Measurements from ENCODE around the gene ASIC3. TPM values are rescaled to one million over a fixed set of nuclear protein-coding genes. Genes with fewer than 3 reads are reported as not detected.
A peak's percentile ranks its signal among the peaks of the same experiment; 100 is the strongest.

Gene ASIC3
- total RNA-seq, 1 donor = 0.18 TPM

DNA sequence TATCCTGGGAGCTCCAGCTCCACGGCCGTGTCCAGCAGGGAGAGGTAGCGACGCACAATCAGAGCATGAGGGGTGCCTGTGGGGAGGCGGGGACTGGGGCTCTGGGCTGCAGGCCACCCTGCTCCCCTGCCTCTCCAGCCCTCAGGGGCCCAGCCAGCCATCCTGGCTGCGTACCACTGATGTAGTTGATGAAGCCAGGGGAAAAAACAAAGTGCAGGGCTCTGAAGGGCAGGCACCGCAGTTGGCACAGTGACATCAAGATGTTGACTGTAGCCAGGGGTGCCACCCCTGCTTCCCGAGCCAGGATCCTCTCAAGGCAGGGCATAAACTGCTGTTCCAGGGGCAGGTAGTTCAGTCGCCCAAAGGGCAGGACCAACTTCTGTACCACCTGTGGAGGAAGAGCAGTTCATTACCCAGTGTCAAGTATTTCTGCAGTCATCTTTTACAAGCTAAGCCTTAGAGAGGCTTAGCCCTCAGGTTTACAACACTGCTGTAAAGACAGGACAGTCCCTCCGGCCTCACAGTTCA is 29.4 kb downstream of the ASIC3 start:
- TF ChIP-seq, protein P1, sequence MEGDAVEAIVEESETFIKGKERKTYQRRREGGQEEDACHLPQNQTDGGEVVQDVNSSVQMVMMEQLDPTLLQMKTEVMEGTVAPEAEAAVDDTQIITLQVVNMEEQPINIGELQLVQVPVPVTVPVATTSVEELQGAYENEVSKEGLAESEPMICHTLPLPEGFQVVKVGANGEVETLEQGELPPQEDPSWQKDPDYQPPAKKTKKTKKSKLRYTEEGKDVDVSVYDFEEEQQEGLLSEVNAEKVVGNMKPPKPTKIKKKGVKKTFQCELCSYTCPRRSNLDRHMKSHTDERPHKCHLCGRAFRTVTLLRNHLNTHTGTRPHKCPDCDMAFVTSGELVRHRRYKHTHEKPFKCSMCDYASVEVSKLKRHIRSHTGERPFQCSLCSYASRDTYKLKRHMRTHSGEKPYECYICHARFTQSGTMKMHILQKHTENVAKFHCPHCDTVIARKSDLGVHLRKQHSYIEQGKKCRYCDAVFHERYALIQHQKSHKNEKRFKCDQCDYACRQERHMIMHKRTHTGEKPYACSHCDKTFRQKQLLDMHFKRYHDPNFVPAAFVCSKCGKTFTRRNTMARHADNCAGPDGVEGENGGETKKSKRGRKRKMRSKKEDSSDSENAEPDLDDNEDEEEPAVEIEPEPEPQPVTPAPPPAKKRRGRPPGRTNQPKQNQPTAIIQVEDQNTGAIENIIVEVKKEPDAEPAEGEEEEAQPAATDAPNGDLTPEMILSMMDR (IDR thresholded peaks at IDR 0.05; ENCODE audit: insufficient read depth, low read length) = no peak
- DNase-seq (ENCODE audit: low read depth) = no peak

DNA sequence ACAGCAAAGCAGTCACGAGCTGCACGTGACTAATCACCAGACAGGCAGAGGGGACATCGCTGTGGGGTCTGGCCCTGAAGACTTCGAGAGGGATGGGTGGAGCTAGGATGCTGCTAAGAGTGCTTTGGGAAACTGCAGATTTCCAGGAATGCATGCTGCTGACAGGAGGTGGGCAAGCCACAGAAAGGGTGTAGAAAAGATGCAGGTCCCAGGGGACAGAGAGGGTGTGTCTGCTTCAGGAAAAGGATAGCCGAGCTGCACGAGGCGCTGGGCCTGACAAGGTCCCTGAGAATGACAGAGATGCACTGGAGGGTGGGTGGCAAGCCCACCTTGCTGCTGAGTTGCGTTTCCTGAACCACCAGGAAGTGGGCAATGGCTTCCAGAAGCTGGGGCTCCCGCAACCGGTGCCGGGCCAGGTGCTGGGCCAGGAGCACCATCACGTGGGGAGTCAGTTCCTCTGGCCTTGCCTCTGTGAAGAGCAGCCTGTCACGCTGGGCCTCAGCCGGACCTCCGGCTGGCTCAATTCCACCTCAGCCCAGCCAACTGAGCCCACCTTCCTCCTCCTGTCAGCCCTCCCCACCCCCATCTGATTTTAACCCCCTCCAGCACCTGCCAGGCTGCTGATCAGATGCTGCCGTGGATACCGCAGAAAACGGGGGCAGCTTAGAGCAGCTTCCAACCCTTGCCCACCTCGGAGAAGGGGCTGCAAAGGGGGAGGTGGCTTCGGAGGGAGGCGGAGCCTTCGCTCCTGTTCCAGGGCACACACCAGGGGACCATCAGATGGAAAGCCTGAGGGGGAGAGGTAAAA is 30.1 kb downstream of the ASIC3 start:
- H3K4me3 ChIP-seq (ENCODE audit: low read depth, low read length) = peak overlapping the region; percentile 9
- TF ChIP-seq, protein P1 (IDR thresholded peaks at IDR 0.05; ENCODE audit: insufficient read depth, low read length) = no peak
- peak; percentile 66 for DNase-seq (ENCODE audit: low read depth)

More for the DNA sequence above, 29.4 kb downstream of the ASIC3 start:
- no peak overlapping the region for H3K4me3 ChIP-seq (ENCODE audit: low read depth, low read length)

DNA sequence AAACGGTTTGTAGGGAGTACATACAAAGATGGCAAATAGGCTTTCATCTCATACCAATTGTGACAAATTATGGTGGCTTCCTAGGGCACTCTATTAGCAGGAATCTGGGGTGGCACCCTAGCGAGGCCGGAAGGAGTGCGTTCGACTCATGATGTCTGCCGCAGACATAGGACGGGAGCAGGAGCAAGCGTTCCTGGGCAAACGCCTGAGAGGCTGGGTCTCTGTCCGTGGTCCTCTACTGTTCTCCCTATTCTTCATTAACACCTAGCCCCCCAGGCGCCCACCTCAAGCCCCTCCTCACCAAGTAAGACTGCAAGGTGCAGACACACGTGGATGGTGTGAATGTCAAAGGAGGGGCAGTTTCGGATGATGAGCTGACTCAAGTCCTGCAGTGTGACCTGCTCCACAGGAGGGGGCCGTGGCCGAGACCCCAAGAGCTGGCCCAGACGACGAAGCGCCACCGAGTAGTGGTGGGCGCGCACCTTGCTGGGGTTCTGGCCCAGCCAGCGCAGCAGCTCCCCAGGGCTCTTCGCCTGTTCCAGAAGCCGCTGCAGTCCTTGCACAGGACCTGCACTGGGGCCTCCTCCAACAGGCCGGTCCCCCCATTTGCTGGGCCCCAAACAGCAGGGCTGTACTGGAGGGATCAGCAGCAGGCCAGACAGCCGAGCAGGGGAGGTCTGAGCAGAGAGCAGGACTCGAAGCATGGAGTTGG is 31.0 kb downstream of the ASIC3 start:
- peak overlapping the region; percentile 84 for H3K4me3 ChIP-seq (ENCODE audit: low read depth, low read length)
- DNase-seq (ENCODE audit: low read depth) = no peak
- TF ChIP-seq, protein P1 (IDR thresholded peaks at IDR 0.05; ENCODE audit: insufficient read depth, low read length) = no peak

DNA sequence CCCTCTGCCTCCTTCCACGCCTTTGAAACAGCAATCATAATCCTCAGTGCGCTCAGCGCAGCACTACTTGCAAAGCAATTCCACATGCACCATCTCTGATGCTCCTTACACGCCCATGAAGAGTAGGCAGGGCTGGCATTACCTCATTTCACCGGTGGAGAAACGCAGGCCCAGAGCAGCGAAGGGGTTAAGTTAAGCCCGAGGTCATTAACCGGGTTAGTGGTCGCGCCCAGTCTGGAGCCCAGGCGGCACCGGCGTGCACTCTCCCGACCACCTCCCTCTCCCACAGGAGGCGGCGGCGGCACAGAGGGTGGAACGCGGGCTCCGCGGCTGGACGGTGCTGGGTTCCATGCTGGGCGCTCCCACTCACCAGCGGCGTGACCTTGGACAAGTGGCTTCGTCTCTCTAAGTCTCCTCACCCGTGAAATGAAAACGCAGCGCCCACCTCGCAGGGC is 31.8 kb downstream of the ASIC3 start:
- no peak for DNase-seq (ENCODE audit: low read depth)
- peak overlapping the region; percentile 84 for H3K4me3 ChIP-seq (ENCODE audit: low read depth, low read length)
- TF ChIP-seq, protein P1 (IDR thresholded peaks at IDR 0.05; ENCODE audit: insufficient read depth, low read length) = no peak

DNA sequence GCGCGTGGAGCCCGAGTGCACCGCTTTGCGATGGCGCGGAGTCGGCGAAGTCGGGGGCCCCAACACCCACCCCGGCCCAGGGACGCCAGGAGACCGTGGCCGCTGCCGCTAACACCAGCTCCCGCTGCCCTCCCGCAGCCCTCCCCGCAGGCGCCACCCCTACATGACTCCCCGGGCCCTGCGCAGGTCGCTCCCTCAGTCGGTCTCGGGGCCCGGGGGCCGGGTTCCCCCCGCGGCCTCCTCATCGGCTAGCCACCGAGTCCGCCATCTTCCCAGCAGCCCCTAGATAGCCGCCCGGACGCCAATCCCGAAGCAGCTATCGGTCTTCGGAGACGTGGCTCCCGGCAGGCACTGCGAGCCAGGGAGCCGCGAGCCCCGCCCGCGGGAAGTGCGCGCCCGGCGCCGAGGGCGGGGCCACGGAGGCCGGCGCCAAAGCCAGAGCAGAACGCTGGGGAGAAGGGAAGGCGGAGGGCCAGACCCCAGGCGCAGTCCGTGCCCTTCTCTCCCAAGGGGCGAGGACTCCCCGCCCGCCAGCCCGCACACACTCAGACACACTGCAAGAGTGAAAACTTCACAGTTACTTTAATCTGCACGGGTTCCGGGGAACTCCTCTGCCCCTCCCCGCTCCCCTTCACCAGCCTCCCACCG is 32.3 kb downstream of the ASIC3 start, which contains the start of gene FASTK:
FASTK (minus strand) TSS at position 288 of the 648 bp plus-strand sequence; CDS start at position 245, 43 bp downstream.
- peak; percentile 84 for DNase-seq (ENCODE audit: low read depth)
- TF ChIP-seq, protein P1 (IDR thresholded peaks at IDR 0.05; ENCODE audit: insufficient read depth, low read length) = no peak

More for the DNA sequence above, 32.3 kb downstream of the ASIC3 start, which contains the start of gene FASTK:
- peak within 1 kb of the TSS; percentile 84 for H3K4me3 ChIP-seq (ENCODE audit: low read depth, low read length)
